ACC112 (cell line): Measurements from ENCODE around the gene CACNG8.
A peak's percentile ranks its signal among the peaks of the same experiment; 100 is the strongest.

Source experiments
- H2AFZ ChIP-seq: fragments of 200-600 bp; sonication (generic); one replicate; pipeline ENCODE4 v1.6.0; 2017; ENCODE audit warnings: antibody characterized with exemption, low read length; ENCODE audit not compliant: unreplicated experiment
- H3K27ac ChIP-seq: fragments of 200-600 bp; sonication (generic); 2 replicates; pipeline ENCODE4 v1.5.1; 2014; ENCODE audit warnings: low read depth, mild to moderate bottlenecking, antibody characterized with exemption, low read length, moderate library complexity
- H3K27me3 ChIP-seq: fragments of 200-600 bp; sonication (generic); 2 replicates; pipeline ENCODE4 v1.6.1; 2014; ENCODE audit warnings: mild to moderate bottlenecking, antibody characterized with exemption, low read length, moderate library complexity, mixed read lengths; ENCODE audit not compliant: insufficient read depth
- H3K36me3 ChIP-seq: fragments of 200-600 bp; sonication (generic); 2 replicates; pipeline ENCODE4 v1.6.1; 2016; ENCODE audit warnings: mild to moderate bottlenecking, antibody characterized with exemption, low read length, moderate library complexity, mixed read lengths; ENCODE audit not compliant: insufficient read depth
- H3K4me1 ChIP-seq: fragments of 200-600 bp; sonication (generic); one replicate; pipeline ENCODE4 v1.6.1; 2016; ENCODE audit warnings: low read length, mixed read lengths; ENCODE audit not compliant: insufficient read depth, unreplicated experiment, control insufficient read depth
- H3K4me3 ChIP-seq: fragments of 200-600 bp; sonication (generic); 2 replicates; pipeline ENCODE4 v1.5.1; 2014; ENCODE audit warnings: mild to moderate bottlenecking, low read depth, low read length
- H3K79me2 ChIP-seq: fragments of 200-600 bp; sonication (generic); one replicate; pipeline ENCODE4 v1.6.0; 2016; ENCODE audit warnings: low read length; ENCODE audit not compliant: control insufficient read depth, unreplicated experiment, insufficient read depth

Gene CACNG8

DNA sequence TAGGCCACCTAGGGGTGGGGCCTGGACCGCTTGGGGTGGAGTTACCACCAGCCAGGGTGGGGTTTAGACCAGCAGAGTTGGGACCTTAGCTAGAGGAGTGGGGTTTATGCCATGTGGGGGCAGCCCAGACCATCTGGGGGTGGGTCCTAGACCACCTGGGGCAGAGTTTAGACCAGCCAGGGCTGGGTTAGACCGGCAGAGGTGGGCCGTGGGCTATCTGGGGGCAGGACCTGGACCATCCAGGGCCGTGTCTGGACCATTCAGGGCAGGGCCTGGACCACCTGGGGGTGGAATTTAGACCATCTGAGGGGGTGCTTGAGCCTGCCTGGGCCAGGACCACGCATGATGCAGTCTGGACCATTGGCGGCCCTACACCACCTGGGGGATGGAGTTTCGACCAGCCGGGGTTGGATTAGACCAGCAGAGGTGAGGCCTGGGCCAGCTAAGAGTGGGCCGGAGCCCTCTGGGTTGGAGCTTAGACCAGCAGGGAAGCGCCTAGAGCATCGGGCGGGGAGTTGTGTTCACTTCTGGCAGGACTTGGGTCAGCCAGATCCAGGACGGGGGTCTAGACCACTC is 18.7 kb downstream of the CACNG8 start:
- peak overlapping the region; percentile 85 for H3K27ac ChIP-seq

DNA sequence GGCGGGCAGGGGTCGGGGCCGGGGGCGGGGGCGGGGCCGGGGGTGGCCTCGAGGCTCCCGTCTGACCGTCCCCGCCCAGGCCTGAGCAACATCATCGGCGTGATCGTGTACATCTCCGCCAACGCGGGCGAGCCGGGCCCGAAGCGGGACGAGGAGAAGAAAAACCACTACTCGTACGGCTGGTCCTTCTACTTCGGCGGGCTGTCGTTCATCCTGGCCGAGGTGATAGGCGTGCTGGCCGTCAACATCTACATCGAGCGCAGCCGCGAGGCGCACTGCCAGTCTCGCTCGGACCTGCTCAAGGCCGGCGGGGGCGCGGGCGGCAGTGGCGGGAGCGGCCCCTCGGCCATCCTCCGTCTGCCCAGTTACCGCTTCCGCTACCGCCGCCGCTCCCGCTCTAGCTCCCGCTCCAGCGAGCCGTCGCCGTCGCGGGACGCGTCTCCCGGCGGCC is 19.3 kb downstream of the CACNG8 start:
- Histone ChIP-seq H2AFZ (no peak overlapping the region), H3K36me3 (no peaks in the 10 kb centered on the region), H3K79me2 (peaks cover 9% of the 10 kb centered on the region), H3K4me3 (peak overlapping the region; percentile 83), H3K27ac (peak overlapping the region; percentile 53), H3K27me3 (no peaks in the 10 kb centered on the region), H3K4me1 (no peaks in the 10 kb centered on the region)

More for the DNA sequence above, 18.7 kb downstream of the CACNG8 start:
- no peak overlapping the region for H2AFZ ChIP-seq
- no peaks in the 10 kb centered on the region for H3K36me3 ChIP-seq
- peaks cover 9% of the 10 kb centered on the region for H3K79me2 ChIP-seq
- no peaks in the 10 kb centered on the region for H3K27me3 ChIP-seq
- peak overlapping the region; percentile 83 for H3K4me3 ChIP-seq
- no peaks in the 10 kb centered on the region for H3K4me1 ChIP-seq

DNA sequence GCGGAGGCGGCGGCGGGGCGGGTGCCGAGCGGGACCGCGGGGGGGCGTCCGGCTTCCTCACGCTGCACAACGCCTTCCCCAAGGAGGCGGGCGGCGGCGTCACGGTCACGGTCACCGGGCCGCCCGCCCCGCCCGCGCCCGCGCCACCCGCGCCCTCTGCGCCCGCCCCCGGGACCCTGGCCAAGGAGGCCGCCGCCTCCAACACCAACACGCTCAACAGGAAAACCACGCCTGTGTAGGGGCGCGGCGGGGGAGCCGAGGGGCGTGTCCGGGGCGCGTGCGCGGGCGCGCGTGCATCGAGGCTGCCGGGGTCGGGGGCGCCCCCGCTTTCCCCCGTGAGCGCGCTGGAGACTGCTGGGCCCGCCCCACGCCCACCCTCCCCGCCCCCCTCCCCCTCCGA is 19.9 kb downstream of the CACNG8 start:
- no peaks in the 10 kb centered on the region for H3K36me3 ChIP-seq
- no peaks in the 10 kb centered on the region for H3K27me3 ChIP-seq
- H3K4me3 ChIP-seq, result no peak overlapping the region
- no peak overlapping the region for H3K27ac ChIP-seq
- H3K4me1 ChIP-seq, result no peaks in the 10 kb centered on the region
- H3K79me2 ChIP-seq, result peaks cover 9% of the 10 kb centered on the region
- H2AFZ ChIP-seq, result no peak overlapping the region

DNA sequence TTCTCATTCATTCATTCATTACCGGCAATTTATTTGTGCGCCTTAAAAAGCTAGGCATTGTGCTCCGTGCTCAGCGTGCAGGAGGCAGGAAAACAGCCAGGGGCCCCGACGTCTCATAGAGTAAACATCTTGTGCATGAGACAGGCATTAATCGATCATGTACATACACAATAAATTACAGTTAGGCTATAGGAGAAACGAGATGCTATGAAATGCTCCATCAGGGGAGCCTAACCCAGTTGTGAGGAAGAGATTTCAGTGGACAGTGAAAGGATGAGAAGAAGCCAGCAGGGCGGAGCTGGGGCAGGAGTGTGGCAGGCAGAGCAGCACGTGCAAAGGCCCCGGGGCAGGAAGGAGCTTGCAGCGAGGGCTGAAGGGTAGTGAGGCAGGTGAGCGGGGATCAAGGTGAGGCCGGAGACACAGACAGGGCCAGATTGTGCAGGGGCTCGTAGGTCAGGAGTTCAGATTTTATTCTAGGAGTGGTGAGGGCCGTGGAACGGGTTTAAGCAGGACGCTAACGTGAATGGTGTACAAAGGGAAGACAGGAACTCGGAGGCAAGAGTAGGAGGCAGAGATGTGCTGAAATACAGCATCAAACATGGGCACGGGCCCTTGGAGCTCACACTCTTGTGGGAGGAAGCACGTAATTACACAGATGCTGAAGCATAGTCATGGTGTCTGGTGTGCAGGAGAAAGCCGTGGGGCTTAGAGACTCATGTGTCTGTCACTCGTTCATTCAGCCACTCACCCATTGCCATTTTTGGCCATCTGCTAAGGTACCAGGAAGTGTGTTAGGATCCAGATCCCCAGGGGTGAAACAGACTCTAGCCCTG is 20.9 kb downstream of the CACNG8 start:
- no peak overlapping the region for H2AFZ ChIP-seq

DNA sequence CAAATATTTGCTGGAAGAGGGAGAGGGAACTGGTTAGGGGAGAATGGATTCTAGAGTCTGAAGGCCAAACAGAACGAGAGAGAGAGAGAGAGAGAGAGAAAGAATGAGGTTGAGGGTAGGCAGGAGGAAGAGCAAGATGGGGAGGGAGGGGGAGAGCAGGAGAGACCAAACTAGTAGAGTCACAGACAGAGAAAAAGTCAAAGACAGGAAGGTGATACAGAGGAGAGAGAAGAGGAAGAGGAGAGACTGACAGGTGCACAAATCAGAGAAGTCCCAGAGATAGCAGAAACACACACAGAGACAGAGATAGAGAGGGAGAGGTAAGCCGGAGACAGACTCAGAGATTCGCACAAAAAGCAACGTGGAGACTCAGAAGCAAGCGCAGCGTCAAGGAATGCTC is 23.1 kb downstream of the CACNG8 start:
- no peaks in the 10 kb centered on the region for H3K79me2 ChIP-seq
- H3K27ac ChIP-seq, result no peak overlapping the region
- H2AFZ ChIP-seq, result no peak overlapping the region
- H3K36me3 ChIP-seq, result no peaks in the 10 kb centered on the region
- H3K4me1 ChIP-seq, result no peaks in the 10 kb centered on the region
- H3K27me3 ChIP-seq, result no peaks in the 10 kb centered on the region
- H3K4me3 ChIP-seq, result no peak overlapping the region

More for the DNA sequence above, 20.9 kb downstream of the CACNG8 start:
- no peak overlapping the region for H3K27ac ChIP-seq
- H3K4me1 ChIP-seq, result no peaks in the 10 kb centered on the region
- H3K27me3 ChIP-seq, result no peaks in the 10 kb centered on the region
- H3K79me2 ChIP-seq, result peaks cover 9% of the 10 kb centered on the region
- no peak overlapping the region for H3K4me3 ChIP-seq
- no peaks in the 10 kb centered on the region for H3K36me3 ChIP-seq

DNA sequence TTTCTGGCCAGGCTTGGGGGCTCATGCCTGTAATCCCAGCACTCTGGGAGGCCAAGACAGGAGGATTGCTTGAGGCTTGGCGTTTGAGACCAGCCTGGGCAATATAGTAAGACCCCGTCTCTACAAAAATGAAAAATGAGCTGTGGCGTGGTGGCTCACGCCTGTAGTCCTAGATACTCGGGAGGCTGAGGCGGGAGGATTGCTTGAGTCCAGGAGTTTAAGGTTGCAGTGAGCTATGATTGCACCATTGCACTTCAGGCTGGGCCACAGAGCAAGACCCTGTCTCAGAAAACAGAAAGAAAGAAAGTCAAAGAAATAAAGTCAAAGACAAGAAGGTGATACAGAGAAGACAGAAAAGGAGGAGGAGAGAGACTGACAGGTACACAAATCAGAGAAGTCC is 26.2 kb downstream of the CACNG8 start:
- H3K4me3 ChIP-seq, result no peak overlapping the region
- no peaks in the 10 kb centered on the region for H3K79me2 ChIP-seq
- no peak overlapping the region for H3K27ac ChIP-seq
- no peak overlapping the region for H2AFZ ChIP-seq
- no peaks in the 10 kb centered on the region for H3K27me3 ChIP-seq
- H3K36me3 ChIP-seq, result no peaks in the 10 kb centered on the region
- no peaks in the 10 kb centered on the region for H3K4me1 ChIP-seq

DNA sequence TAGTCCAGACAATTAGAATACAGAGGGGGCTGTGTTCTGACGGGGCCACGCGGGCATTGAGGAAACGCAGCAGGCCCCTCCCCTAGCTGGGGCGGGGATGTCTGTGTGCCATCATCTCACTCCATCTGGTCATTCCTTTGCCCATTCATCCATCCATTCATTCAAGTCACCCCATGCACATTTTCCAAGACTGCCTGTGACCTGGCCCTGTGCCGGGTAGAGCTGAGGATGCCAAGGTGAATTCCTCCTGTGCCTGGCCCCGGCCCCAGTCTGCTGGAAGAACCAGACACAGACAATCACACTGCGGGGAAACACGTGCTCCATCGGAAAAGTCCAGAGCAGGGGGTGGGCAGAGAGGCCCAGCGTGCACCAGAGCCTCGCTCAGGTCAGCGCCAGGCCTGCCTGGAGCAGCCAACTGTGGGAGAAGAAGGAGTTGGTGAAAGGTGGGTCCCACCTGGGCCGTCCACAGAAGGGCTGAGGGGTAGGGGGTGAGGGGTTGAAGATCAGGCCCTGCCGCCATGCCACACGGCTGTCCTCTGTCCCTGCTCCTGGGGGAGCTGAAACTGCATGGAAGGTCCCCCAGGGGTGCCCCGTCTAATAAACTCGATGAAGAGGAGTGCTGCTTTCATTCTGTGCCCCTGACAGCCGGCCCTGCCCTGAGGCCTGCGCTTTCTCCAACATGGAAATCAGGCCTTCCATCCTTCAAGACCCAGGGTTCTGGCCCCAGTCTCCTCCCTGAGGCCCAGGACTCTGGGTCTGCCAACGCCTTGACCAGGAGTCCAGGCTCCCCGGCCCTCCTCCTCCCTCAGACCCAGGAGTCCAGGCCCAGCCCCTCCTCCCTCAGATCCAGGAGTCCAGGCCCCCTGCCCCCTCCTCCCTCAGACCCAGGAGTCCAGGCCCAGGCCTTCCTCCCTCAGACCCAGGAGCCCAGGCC is 27.1 kb downstream of the CACNG8 start:
- H3K4me1 ChIP-seq, result peaks cover 8% of the 10 kb centered on the region
- H3K27me3 ChIP-seq, result no peaks in the 10 kb centered on the region
- H3K79me2 ChIP-seq, result no peaks in the 10 kb centered on the region
- H3K27ac ChIP-seq, result no peak overlapping the region
- H2AFZ ChIP-seq, result no peak overlapping the region
- H3K36me3 ChIP-seq, result no peaks in the 10 kb centered on the region
- H3K4me3 ChIP-seq, result no peak overlapping the region

DNA sequence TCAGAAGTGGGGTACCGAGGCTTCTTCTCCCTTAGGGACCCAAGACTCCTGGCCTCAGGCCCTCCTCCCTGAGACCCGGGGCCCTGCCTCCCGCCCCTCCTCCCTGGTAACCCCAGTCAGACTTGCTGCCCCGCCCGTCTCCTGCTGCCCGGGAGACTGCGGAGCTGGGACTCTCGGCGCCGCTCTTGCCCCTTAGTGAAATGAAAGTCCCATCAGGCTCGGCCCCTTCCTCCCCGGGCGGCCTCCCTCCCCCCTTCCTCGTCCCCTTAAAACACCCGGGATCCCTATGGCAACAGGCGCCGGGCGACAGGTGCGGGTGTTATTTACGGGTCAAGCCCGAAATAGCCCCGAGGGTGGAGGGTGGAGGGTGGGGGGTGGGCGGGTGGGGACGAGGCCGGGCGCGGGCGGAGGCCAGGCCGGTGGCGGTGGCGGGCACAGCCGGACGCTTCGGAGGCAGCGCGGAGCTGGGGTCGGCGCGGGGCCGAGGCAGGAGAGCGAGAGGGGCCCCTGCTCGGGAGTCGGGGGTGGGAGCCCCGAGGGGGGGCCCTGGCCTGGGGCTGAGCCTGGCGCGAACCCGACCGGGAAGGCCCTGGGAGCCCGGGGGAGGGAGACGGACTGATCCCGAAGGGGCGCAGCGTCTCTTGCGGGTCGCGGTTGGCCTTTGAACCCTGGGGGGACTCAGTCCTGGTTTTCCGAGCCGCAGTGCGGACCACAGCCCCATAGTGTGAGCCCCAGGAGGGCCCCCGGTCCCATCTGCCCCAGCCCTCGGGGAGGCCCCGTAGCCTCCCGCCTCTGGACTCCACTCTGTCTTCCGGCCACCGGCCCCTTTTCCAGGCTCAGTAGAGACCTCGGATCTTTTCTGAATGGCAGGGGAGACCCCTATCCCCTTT is 28.7 kb downstream of the CACNG8 start, which contains the start of gene CACNG6:
Gene CACNG6, plus strand, starts transcription at position 414 of the 890 bp plus-strand sequence. CDS start 1,241 bp downstream, outside the sequence.
- peak within 1 kb of the TSS; percentile 63 for H3K4me3 ChIP-seq
- no peaks in the 10 kb centered on the region for H3K79me2 ChIP-seq
- H2AFZ ChIP-seq, result no peak within 1 kb of the TSS
- H3K27ac ChIP-seq, result peak within 1 kb of the TSS; percentile 9; the same call in 1 of the 2 replicates
- no peaks in the 10 kb centered on the region for H3K36me3 ChIP-seq
- H3K4me1 ChIP-seq, result peaks cover 11% of the 10 kb centered on the region
- H3K27me3 ChIP-seq, result no peaks in the 10 kb centered on the region

DNA sequence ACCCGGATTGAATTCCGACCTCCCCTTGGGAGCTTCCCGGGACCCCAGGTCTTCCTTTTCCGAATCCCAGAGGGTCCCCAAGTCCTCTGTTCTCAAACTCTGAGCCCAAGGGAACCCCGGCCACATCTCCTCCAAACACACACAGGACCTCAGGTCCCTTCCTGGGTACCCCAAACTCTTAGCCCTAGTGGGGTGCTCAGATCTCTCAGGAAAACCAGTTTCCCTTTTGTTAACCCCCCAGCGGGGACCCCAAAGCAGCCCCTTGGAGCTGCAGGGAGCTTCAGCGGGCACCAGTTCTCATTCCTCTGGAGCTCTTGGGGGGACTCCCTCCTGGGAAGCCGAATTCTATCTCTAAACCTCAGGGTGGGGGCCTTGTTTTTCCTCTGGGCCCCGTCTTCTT is 29.5 kb downstream of the CACNG8 start:
- Histone ChIP-seq H3K27me3 (no peaks in the 10 kb centered on the region), H3K4me1 (peaks cover 11% of the 10 kb centered on the region), H3K27ac (no peak overlapping the region), H3K36me3 (no peaks in the 10 kb centered on the region), H2AFZ (no peak overlapping the region), H3K79me2 (no peaks in the 10 kb centered on the region), H3K4me3 (peak overlapping the region; percentile 63)
